CD4-positive, alpha-beta T cell treated with Interleukin-17A for 4 hours (primary cell): ENCODE measurements around the gene TBC1D14.
A peak's percentile ranks its signal among the peaks of the same experiment; 100 is the strongest.

ENCODE experiments used
- DNase-seq: peaks from one replicate; pipeline ENCODE4 v3.0.0-alpha.2; 2020; ENCODE audit warnings: mixed read lengths

Gene TBC1D14

DNA sequence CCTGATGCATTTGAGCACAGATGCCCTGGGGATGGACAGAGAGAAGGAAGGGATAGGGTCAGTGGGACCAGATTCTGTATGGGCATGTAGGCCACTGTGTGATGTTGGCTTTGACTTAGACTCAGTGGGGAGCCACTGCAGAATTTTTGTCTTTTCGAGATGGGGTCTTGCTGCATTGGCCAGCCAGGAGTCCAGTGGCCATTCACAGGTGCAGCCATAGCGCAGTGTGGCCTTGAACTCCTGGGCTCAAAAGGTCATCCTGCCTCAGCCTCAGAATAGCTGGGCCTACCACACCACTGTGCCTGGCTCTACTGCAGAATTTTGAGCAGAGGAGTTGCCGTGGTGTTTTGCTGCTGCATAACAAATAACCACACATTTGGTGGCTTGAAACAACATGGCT lies 22.8 kb downstream of the TBC1D14 start:
- no peak for DNase-seq

DNA sequence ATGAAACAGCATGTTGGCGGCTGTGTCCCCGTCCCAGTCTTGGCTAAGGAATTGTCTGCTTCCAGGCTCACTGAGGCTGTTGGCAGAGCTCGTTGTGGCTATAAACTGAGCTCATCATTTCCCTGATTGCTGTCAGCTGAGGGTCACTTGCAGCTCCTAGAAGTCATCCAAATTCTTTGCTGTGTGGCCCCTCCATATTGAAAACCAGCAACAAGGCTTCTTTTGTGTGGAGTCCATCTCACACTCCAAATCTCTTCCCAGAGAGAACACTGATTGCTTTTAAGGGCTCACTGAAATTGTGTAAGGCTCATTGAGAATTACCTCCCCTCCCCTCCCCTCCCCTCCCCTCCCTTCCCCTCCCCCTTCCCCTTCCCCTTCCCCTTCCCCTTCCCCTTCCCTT lies 23.3 kb downstream of the TBC1D14 start:
- DNase-seq = no peak

DNA sequence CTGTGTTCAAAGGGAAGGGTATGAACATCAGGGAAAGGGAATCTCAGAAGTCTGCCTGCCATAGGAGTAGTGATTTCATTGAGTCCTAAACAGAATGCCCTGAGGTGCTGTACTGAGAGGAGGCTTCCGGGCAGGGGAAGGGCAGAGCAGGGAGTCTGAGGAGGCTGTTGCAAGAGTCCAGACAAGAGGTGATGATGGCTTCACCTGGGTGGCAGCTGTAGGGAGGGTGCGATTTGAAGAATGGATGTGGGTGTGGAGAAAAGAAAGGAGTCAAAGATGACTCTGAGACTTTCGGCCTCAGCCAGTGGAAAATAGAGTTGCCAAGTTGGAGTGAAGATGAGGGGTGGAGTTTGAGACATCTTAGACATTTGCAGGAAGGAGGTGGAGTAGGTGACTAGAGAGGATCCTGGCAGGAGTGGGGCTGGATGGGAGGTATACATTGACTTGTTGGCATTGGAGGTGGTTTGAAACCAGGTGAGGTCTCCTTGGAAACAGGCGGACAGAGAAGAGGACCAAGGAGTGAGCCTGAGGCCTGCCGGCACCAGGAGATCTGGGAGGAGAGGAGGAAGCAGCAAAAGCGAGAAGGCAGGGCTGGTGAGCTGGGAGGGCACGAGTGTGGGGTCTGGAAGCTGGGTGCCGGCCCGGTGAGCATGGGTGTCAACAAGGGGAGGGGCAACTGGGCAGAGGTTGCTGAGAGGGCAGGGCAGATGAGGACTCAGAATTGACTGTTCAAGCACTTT lies 24.2 kb downstream of the TBC1D14 start:
- no peak for DNase-seq

DNA sequence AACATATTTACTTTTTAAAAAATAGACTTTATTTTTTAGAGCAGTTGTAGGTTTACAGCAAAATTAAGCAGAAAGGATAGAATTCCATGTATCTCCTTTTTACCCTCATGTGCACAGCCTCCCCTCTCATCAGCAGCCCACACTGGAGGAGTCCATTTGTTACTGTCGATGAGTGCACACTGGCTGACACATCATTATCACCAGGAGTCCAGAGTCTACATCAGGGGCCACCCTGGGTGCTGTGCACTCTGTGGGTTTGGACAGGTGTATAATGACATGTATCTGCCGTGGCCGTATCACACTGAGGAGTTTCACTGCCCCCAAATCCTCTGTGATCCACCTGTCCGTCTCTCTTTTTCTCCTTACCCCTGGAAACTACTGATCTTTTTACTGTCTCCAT lies 26.3 kb downstream of the TBC1D14 start:
- DNase-seq = no peak

DNA sequence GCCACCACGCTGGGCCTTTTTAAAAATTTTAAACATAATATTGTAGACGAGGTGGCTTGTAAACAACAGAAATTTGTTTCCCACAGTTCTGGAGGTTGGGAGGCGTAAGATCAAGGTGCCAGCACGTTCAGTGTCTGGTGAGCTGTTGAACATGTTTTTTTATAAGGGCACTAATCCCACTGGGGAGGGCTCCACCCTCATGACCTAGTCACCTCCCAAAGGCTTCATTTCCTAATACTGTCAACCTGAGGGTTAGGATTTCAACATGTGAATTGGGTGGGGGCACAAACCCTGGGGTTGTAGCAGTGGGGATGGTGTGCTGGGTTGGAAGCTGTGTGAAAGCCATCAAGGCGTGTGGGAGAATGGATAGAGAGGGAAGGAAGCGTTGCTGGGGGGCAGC lies 27.6 kb downstream of the TBC1D14 start:
- DNase-seq = no peak

DNA sequence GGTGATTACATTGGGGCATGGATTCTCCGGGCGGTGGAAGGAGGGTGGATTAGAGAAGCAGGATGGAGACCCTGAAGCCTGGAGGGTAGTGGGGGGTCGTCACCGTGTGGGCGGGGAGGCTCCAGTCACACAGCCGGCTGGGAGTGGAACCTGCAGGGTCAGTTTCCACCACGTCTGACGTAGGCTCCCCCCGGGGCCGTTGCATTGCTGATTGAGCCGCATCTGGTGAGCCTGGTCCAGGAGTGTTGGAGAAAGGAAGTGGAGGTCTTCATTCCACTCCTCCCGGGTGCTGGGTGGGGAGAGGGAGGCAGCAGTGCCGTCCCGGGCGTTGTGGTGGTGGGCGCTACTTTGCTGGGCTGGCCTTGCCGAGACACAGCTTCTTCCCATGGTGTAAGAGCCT lies 28.1 kb downstream of the TBC1D14 start:
- no peak for DNase-seq

DNA sequence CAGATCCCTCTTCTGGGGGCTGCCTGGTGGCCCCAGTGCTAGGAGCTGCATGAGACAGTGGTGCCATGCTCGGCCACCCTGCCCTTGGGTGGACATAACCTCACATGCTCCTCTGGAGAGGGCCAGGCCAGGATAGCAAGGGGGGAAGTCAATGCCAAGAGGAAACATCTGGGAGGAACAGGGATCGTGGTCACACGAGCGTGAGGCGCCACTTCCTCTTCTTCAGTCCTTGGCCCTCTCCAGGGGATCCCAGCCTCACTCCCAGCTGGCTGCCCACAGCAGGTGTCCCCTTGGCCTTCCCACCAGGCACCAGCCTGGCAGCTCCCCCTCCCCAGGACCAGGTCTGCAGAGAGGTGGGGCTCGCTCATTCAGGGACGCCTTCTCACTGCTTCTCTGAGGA lies 28.6 kb downstream of the TBC1D14 start:
- no peak for DNase-seq

DNA sequence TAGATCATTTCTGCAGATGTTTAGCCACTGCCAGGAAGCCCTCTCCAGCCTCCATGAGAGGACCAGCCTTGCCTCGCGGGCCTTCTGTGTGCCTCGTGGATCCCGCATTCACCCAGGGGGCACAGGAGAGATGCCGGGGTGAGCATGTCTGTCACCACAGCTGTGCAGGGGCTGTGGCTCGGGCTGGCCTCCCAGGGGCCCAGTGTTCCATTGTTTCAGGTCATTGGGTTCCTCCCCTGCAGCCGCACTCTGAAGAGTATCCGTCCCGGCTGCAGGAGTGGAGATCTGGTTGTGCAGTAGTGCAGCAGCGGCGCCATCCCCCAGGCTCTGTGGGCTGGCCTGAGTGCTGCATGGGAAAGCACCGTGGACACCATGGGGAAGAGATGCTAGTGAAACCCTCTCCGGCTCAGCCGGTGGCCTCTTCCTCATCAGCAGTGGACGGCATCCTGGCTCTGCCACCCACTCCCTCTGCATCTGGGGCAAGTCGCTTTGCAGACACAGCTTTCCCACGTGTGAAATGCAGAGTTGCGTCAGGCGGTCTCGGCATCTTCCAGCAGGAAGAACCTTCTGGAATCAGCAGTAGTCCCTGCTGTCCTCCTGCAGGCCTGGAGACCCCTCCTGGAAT lies 29.1 kb downstream of the TBC1D14 start:
- DNase-seq = no peak

DNA sequence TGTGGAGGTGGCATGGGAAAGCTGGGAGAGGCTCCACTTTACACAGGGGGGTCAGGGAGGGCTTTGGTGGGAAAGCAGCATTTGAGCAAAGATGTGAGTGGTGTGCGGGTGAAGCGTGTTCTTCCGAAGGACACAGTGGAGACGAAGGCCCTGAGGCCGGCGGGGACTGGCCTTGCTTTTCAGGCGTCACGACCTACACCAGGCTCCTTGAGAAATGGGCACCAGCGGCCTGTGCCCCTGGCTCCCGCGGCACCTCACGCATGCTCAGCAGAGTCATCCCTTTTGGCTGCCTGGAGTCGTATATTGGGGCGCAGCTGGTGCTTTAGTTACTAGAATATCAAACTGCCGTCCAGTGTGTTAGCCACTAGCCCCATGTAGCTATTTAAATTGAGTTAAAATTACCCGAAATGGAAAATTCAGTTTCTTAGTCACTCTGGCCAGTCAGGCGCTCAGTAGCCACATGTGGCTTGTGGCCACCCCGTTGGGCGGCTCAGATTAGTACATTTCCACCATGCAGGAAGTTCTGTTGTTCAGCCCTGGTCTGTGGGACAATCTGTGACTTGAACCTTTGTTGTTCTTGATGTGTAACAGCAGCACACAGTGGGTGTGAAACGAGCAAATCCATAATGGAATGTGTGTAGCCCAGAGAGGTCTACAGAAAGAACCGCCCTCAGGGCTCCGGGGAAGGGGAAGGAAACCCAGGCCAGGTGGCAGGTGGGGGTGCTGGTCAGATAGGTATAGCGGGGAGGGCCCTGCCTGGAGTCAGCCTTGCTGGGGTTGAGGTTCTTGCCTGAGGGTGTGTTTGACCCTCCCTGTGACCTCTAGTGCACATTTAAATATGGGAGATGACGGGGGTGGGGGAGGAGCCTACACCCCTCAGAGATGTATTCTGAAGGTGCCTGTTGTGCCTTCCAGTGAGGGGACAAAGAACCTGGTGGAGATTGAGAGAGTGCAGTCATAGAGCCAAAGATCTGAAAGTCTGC lies 30.4 kb downstream of the TBC1D14 start:
- DNase-seq = no peak

DNA sequence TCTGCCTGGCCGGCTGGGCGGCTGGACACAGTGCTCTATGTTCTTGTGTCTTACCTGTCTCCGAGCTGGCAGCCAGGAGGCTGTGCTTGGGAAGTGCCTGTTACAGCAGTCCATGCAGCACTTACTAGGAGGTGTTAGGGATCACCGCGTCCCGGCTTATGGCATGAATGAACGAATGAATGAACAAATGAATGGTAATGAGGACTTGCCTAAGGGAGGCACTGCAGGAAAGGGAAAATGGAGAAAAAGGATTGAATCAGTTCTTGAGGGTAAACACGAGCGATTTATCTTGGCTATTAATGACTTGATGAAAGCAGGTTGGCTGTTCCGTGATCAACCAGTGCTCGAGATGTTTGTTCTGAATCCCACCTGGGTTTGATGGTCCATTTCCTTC lies 31.1 kb downstream of the TBC1D14 start:
- no peak for DNase-seq

DNA sequence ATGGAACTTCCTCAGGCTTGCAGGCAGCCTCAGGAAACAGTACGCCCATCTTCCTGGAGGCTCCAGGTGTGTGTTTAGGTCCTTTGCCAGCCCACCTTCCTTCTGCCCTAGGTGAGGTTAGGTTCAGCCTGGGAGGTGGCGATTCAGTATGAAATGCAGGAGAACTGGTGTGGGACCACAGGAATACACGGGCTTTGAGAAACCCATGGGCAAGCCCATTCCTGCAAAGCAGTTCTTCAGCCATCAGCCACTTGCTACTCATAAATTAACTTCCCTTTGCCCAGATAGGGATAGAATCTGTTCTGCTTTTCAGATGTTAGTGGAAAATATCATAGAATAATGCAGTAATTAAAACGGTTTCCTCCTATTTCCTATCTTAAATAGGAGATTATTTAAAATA lies 32.2 kb downstream of the TBC1D14 start:
- no peak for DNase-seq

DNA sequence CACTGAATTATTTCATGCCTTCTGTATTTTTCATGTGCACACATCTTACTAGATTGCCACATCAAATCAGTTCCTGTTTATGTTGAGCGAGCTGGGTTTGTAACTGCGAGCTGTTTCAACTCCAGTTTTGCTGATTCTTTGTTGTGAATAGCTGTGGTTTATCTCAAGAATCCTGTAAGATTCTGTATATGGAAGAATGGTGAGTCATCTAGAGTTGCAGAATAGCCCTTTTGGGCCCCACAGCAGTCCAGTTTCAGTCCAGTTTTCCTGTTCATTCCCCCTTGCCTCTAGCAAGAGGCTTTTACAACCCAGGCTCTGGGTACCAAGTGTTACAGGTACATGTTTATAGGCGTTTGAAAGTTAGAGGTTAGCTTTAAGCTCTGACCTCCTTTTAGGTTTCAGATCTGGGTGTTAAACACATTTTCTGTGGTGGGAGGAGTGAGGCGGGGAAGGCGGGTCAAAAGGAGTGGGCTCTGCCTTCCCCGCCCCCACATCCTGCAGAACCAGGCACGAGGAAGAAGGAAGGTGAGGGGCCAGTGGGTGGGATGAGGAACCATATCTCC lies 32.7 kb downstream of the TBC1D14 start:
- DNase-seq = peak; percentile 70

DNA sequence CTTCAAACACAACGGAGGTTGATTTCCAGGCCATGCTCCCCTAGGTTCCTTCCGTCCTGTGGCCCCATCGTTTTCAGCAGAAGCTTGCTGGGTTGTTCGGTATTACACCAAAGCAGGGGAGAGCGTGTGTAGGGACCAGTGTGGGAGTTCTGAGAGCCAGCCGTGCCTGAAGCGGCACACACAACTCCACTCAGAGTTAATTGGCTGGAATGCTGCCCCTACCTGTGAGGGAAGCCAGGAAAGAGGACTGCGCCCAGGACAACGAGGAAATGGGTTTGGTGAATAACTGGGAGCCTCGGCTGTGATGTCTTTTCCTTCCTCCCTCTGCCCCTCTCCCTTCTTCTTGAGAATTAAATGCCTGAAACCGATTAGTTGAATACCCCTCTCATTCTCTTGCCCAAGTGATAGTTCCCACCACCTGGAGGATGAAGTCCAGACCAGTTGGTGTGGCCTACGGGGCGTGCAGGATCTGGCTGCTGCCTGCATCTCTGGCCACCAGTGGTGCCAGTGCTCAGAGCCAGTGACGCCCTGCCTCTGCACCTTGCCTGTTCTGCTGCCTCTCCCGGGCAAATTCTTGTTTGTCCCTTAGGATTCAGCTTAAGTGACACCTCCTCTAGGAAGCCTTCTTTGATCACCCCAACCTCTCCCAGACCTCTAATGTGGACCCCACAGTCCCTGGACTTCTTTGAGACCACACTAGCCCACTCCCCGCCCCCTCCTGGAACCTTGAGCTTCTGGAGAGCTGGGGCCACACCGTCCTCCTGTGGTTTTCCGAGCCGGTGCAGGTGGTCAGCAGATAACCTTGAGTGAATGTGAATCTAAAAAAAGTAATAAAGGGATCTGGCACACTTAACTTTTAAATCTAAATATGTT lies 33.6 kb downstream of the TBC1D14 start:
- DNase-seq = no peak

DNA sequence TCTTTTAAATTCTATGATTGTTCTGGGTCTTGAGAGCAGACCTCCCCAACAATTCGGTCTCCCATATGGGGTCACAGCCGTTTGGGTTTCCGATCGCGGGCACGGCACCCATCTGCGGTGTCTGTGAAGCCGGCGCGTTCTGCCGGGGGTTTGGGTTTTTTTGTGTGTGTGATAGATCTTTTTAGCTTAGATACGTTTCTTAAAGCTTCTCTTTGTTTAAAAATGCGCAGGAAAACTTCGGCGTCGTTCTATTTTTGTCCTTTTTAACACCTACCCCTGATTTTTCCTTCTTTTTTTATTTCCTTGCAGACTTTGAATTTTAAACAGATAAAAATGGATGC lies 34.2 kb downstream of the TBC1D14 start:
- DNase-seq = no peak

DNA sequence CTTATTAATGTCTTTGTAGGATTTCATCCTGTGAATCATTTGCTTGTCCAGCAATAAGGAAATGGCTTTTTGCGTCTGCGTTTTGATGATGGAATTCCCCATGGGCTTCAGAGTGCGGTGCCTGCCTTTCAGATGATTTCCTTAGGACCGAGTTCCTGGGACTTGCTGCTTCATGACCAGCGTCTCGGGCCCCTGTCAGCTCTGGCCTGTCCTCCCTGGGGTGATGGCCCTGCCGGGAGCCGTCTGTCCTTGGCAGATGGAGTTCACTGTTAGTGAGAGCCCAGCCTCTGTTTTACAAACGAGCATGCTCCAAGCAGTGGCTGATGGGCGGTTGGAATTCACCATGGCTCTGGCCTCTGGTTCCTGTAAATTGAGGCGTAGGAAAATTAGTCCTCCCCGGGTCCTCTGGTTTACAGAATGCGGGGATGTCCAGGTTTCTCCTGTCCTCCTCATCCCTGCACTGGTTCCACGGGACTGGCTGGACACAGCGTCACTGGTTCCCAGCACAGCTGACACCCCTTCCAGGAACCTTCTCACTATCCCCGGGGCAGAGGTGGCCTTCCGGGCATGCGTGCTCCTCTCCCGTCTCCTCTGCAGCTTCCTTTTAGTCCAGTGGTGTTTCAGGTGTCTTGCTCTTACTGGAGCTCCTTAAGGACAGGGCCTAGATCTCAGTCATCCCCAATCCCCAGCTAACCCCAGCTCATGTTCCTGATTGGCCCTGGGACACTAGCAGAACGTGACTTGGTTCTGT lies 34.9 kb downstream of the TBC1D14 start:
- no peak for DNase-seq

DNA sequence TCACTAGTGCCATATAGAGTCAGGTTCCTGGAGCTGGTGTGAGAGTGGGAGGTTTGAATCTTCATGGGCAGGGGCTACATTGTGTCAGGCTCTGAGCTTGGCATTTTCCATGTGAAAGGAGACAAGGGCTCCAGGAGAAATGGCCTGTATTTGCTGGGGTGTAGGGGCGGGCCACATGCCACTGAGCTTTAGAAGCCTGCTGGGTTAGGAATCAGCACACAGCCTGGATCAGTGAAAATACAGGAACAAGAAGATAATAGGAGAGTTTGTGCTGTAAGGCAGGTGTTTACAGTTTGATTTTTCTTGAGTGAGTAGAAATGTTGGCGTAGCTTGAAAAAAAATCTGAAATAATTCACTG lies 35.4 kb downstream of the TBC1D14 start:
- DNase-seq = no peak

DNA sequence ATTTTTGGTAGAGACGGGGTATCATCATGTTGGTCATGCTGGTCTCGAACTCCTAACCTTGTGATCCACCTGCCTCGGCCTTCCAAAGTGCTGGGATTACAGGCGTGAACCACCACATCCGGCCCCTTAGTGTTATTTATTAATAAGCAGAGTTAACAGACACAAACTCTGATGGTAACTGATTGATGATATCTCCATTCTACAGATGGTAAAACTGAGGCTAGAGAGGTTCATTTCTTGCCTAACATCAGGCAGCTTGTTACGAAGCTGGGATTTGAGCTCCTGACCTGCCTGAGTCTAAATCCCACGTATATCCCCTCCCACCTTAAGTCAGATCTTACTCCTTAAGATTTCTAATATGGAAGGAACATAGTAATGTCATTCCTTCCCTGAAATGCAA lies 36.9 kb downstream of the TBC1D14 start:
- no peak for DNase-seq

DNA sequence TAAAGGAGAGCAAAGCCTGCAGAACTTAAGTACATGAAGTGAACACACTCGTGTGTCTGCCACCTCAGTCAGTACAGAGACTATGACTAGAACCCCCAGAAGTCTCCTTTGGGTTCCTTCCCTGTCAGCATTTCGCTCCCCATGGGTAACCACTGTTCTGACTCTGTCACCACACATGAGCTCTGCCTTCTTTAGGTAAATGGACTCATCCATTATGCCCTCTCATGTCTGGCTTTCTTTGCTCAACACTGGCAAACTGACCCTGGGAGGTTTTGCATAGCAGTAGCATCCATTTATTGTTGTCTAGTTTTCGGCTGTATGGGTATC lies 38.5 kb downstream of the TBC1D14 start:
- DNase-seq = no peak

DNA sequence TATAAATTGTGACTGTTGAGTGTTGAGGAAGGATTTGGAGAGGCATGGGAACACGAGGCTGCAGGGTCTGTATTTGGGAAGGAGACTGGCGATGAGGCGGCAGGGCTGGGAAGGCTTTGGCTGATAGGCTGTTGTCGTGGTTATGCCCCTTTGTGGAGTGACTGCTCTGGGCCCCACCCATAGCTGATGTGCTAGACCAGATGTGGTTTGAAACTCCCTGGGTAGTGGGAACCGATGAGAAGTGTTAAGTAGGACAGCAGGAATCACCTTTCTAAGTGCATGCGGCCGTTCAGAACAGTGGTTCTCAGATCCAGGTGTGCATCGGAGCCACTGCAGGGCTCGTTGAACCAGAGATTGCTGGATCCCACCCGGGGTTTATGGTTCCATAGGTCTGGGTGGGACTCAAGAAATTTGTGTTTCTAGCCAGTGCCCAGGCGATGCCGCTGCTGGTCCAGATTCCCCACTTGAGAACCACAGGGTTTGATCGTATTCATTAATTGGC lies 42.3 kb downstream of the TBC1D14 start:
- peak; percentile 30 for DNase-seq

DNA sequence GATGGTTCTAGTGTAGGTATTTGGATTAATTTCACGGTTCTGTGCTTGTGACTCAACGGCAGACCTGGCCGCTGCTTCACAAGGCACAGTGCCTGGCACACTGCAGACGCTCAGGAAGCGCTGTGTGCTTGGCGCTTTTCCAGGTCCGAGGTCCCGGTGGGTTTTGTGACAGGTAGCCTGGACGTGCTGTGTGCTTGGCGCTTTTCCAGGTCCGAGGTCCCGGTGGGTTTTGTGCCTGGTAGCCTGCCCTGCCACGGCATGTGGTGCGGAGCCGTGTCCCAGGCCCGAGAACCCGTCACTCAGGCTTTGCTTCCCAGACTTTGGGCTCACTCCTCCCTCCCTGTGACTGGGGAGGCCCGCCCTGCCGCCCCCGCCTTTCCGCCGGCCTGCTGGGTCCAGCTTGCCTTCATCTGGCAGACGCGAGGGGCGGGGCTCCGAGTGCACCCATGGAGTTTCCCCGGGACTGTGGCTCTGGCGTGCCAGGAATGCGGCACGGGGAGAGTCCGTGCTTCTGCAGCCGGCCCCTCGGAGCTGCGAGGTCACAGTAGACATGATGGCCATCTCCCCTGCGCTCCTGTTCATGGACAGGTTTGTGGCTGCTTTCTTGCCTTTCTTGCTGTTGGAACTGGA lies 44.2 kb downstream of the TBC1D14 start:
- DNase-seq = no peak

DNA sequence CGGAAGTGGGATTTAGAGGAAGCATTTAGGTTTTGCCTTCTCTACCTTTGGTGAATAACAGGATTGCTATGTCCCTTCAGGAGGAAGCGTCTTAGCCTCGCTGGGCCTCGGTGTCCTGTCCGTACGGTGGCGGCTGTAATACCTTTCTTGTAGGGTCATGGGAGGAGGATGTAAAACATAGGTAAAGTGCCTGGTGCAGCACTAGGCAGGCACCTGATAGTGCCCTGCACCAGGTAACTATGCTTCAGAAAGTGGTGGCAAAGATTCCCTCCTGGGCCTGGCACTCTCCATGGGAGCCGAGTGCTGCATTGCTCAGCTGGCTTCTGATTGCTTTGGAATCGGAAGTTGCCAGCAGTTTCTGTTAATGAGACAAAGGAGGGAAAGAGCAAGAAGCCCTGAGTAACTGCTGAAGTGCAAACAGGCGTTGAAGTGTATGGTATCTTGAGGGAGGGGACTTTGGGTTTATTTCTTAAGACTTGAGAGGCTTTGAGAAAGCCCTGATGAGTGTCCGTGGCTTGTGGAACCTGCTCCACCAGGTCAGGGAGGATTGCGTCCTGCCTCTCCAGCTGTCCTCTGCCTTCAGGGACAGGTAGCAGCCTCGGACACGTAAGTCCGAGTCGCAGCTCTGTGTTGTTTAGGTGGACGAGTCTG lies 45.8 kb downstream of the TBC1D14 start:
- no peak for DNase-seq
